Measurements from ENCODE around the gene SP2.
A peak's percentile ranks its signal among the peaks of the same experiment; 100 is the strongest.

GRCh38 chr17:47916489-47917208 is 20.6 kb downstream of the SP2 start:
- TF ChIP-seq, protein P1, sequence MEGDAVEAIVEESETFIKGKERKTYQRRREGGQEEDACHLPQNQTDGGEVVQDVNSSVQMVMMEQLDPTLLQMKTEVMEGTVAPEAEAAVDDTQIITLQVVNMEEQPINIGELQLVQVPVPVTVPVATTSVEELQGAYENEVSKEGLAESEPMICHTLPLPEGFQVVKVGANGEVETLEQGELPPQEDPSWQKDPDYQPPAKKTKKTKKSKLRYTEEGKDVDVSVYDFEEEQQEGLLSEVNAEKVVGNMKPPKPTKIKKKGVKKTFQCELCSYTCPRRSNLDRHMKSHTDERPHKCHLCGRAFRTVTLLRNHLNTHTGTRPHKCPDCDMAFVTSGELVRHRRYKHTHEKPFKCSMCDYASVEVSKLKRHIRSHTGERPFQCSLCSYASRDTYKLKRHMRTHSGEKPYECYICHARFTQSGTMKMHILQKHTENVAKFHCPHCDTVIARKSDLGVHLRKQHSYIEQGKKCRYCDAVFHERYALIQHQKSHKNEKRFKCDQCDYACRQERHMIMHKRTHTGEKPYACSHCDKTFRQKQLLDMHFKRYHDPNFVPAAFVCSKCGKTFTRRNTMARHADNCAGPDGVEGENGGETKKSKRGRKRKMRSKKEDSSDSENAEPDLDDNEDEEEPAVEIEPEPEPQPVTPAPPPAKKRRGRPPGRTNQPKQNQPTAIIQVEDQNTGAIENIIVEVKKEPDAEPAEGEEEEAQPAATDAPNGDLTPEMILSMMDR (IDR thresholded peaks at IDR 0.05 in 8 of 11, conservative IDR thresholded peaks at IDR 0.05 in 3 of 11) = no peak
- peak in 1 of 3 donors; percentile 27 for TF ChIP-seq POLR2AphosphoS5 (IDR thresholded peaks at IDR 0.05)

All from spleen (tissue), 7 donors.